Right lobe of liver (tissue), 4 donors: Measurements from ENCODE around the gene SEPTIN8.

Experiments
- POLR2A ChIP-seq: fragments of 450-650 bp; IDR thresholded peaks from one replicate; pipeline ENCODE4 v1.6.1; 2017; ENCODE audit warnings: antibody characterized with exemption, mild to moderate bottlenecking
- TF ChIP-seq, protein P1 (sequence below), 4 donors: fragments of 200-600 bp in 3 of 4; fragments of 450-650 bp in 1 of 4; IDR thresholded peaks; one replicate each; pipeline versions ENCODE4 v1.5.1 to v1.8.0; 2016 to 2022; ENCODE audit warnings: antibody characterized with exemption in 4 of 4, mild to moderate bottlenecking in 2 of 4
- donor health status: DM: no; HTN: no; CAD: no.
- donor health status: DM: no; HTN: no; CAD: no.
- donor health status: DM: no; HTN: yes; CAD: no.

DNA sequence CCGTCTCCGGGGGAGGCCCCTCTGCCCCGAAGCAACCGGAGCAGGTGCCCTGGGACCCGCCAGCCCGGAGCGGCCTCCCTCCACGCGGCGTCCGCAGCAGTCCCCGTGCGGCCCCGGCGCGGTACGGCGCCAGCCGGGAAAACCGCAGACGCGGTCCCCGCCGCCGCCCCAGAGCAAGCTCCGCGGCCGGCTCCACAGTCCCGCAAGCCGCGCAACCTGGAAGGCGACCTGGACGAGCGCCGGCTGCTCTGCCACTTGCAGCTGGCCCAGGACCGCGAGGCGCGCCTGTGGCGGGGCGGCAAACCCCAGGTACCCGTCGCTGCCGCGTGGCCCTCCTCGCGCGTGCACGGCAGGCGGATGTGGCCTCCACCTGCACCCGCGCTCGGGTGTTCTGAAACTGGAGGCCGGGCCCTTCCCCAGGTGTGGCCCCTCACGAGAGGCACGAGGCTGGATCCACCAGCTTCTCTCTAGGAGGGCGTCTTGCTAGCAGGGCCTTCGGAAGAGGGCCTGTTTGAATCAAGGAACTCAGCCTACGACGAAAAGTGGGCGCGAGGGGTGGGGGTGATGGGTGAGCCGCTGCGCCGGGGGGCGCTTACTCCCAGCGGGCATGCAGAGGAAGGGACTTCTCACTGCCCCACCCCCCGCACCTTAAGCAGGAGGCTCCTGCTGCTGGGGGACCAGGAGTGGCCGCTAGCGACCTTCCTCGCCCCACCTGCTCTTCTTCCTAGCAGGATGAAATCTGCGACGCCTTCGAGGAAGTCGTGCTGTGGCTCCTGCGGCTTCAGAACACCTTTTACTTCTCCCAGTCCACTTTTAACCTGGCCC, 29.2 kb downstream of the SEPTIN8 start:
- no peak for TF ChIP-seq POLR2A
- TF ChIP-seq, protein P1, sequence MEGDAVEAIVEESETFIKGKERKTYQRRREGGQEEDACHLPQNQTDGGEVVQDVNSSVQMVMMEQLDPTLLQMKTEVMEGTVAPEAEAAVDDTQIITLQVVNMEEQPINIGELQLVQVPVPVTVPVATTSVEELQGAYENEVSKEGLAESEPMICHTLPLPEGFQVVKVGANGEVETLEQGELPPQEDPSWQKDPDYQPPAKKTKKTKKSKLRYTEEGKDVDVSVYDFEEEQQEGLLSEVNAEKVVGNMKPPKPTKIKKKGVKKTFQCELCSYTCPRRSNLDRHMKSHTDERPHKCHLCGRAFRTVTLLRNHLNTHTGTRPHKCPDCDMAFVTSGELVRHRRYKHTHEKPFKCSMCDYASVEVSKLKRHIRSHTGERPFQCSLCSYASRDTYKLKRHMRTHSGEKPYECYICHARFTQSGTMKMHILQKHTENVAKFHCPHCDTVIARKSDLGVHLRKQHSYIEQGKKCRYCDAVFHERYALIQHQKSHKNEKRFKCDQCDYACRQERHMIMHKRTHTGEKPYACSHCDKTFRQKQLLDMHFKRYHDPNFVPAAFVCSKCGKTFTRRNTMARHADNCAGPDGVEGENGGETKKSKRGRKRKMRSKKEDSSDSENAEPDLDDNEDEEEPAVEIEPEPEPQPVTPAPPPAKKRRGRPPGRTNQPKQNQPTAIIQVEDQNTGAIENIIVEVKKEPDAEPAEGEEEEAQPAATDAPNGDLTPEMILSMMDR (IDR thresholded peaks at IDR 0.05): no peak
